NOMO-1 (cell line): ENCODE results near the gene MST1R.
"Not testable (repeated sequence)": the region's sequence is repeated elsewhere in the genome, so short reads cannot be mapped to it uniquely, and the experiment has no call there.

Experiments used
- DNase-seq, 2 experiments: peaks; one replicate each; lab custom pipeline; 2025; ENCODE audit not compliant: unreplicated experiment in 2 of 2; lab: John Stamatoyannopoulos, UW

Gene MST1R

GRCh38 chr3:49912881-49913281, 9.2 kb upstream of the MST1R start:
- no peak for DNase-seq

GRCh38 chr3:49911611-49912010, 7.9 kb upstream of the MST1R start:
- DNase-seq: no peak

- DNase-seq: no peak
Observed at GRCh38 chr3:49911124-49911420, 7.4 kb upstream of the MST1R start.

- no peak for DNase-seq
Observed at GRCh38 chr3:49910409-49911123, 6.9 kb upstream of the MST1R start.

- DNase-seq: no peak
Observed at GRCh38 chr3:49908373-49909199, 4.9 kb upstream of the MST1R start.

GRCh38 chr3:49906073-49906743, 2.5 kb upstream of the MST1R start:
- peak; percentile 14 to 16 for DNase-seq

- DNase-seq: not testable (repeated sequence)
Observed at GRCh38 chr3:49904448-49904847, 775 bp upstream of the MST1R start.

- DNase-seq: no peak
Observed at GRCh38 chr3:49902511-49903345, 945 bp downstream of the MST1R start.

GRCh38 chr3:49901366-49902339, 2.0 kb downstream of the MST1R start:
- no peak for DNase-seq

- no peak for DNase-seq
Observed at GRCh38 chr3:49900491-49901153, 3.1 kb downstream of the MST1R start.

- DNase-seq: peak; percentile 35 to 57
Observed at GRCh38 chr3:49899815-49900214, 3.9 kb downstream of the MST1R start.

- DNase-seq: no peak
Observed at GRCh38 chr3:49898991-49899390, 4.7 kb downstream of the MST1R start.

GRCh38 chr3:49896345-49896744, 7.3 kb downstream of the MST1R start:
- DNase-seq: no peak

GRCh38 chr3:49895791-49896190, 7.9 kb downstream of the MST1R start:
- no peak for DNase-seq

GRCh38 chr3:49889296-49889695, 14.4 kb downstream of the MST1R start:
- DNase-seq: no peak

GRCh38 chr3:49886922-49887265, 16.8 kb downstream of the MST1R start:
- DNase-seq: no peak

- no peak for DNase-seq
Observed at GRCh38 chr3:49883998-49884397, 19.7 kb downstream of the MST1R start.

- DNase-seq: peak; percentile 76 to 78
Observed at GRCh38 chr3:49882166-49882565, 21.5 kb downstream of the MST1R start.

GRCh38 chr3:49880581-49881315, 22.9 kb downstream of the MST1R start:
- DNase-seq: no peak
